ENCODE measurements around the gene TRAPPC2.

The TRAPPC2 gene

GRCh38 chrX:13734278-13735172 is at the start of gene TRAPPC2, which contains the start of gene OFD1:
TRAPPC2 (minus strand) TSS chrX:13734620; CDS start chrX:13719963, 14,657 bp downstream.
OFD1 (plus strand) TSS chrX:13734748; CDS start chrX:13735072, 324 bp downstream.
- peak; percentile 95 for DNase-seq (ENCODE audit: low spot score)

- DNase-seq (ENCODE audit: low spot score), result no peak
Measured at GRCh38 chrX:13780868-13781427, 46.5 kb upstream of the TRAPPC2 start.

GRCh38 chrX:13778916-13779315 is 44.5 kb upstream of the TRAPPC2 start:
- no peak for DNase-seq (ENCODE audit: low spot score)

GRCh38 chrX:13776387-13776786 is 42.0 kb upstream of the TRAPPC2 start:
- no peak for DNase-seq (ENCODE audit: low spot score)

- no peak for DNase-seq (ENCODE audit: low spot score)
Measured at GRCh38 chrX:13775837-13776236, 41.4 kb upstream of the TRAPPC2 start.

GRCh38 chrX:13774696-13775095 is 40.3 kb upstream of the TRAPPC2 start:
- no peak for DNase-seq (ENCODE audit: low spot score)

GRCh38 chrX:13770013-13770535 is 35.7 kb upstream of the TRAPPC2 start:
- no peak for DNase-seq (ENCODE audit: low spot score)

GRCh38 chrX:13768939-13769338 is 34.5 kb upstream of the TRAPPC2 start:
- DNase-seq (ENCODE audit: low spot score), result no peak

- DNase-seq (ENCODE audit: low spot score), result no peak
Measured at GRCh38 chrX:13764765-13765164, 30.3 kb upstream of the TRAPPC2 start.

GRCh38 chrX:13764281-13764680 is 29.9 kb upstream of the TRAPPC2 start:
- no peak for DNase-seq (ENCODE audit: low spot score)

GRCh38 chrX:13763489-13763888 is 29.1 kb upstream of the TRAPPC2 start:
- no peak for DNase-seq (ENCODE audit: low spot score)

GRCh38 chrX:13761606-13762414 is 27.4 kb upstream of the TRAPPC2 start:
- DNase-seq (ENCODE audit: low spot score), result no peak

- no peak for DNase-seq (ENCODE audit: low spot score)
Measured at GRCh38 chrX:13760426-13760825, 26.0 kb upstream of the TRAPPC2 start.

- DNase-seq (ENCODE audit: low spot score), result no peak
Measured at GRCh38 chrX:13759152-13759718, 24.8 kb upstream of the TRAPPC2 start.

- no peak for DNase-seq (ENCODE audit: low spot score)
Measured at GRCh38 chrX:13756381-13756780, 22.0 kb upstream of the TRAPPC2 start.

GRCh38 chrX:13755254-13755653 is 20.8 kb upstream of the TRAPPC2 start:
- no peak for DNase-seq (ENCODE audit: low spot score)

GRCh38 chrX:13754765-13755164 is 20.3 kb upstream of the TRAPPC2 start:
- no peak for DNase-seq (ENCODE audit: low spot score)

- DNase-seq (ENCODE audit: low spot score), result no peak
Measured at GRCh38 chrX:13752646-13753045, 18.2 kb upstream of the TRAPPC2 start.

GRCh38 chrX:13752141-13752540 is 17.7 kb upstream of the TRAPPC2 start:
- DNase-seq (ENCODE audit: low spot score), result no peak

GRCh38 chrX:13750812-13751211 is 16.4 kb upstream of the TRAPPC2 start:
- DNase-seq (ENCODE audit: low spot score), result no peak

GRCh38 chrX:13750204-13750603 is 15.8 kb upstream of the TRAPPC2 start:
- peak; percentile 61 for DNase-seq (ENCODE audit: low spot score)

- no peak for DNase-seq (ENCODE audit: low spot score)
Measured at GRCh38 chrX:13748486-13748885, 14.1 kb upstream of the TRAPPC2 start.

All from SW480 (cell line).